MM.1S (cell line): ENCODE data around the gene BMP3.

Experiments used
- DNase-seq: peaks from one replicate; pipeline ENCODE4 v3.0.0-alpha.2; 2015
- H2AFZ ChIP-seq: fragments of 300-600 bp; sonication (generic); 2 replicates; pipeline ENCODE4 v1.6.0; 2016; ENCODE audit warnings: antibody characterized with exemption, low read length
- H3F3A ChIP-seq: fragments of 300-600 bp; sonication (generic); 2 replicates; pipeline ENCODE4 v1.6.1; 2016; ENCODE audit warnings: mild to moderate bottlenecking, antibody characterized with exemption, low read length, moderate library complexity, mixed read lengths; ENCODE audit not compliant: insufficient read depth
- H3K27ac ChIP-seq: fragments of 300-600 bp; sonication (generic); 2 replicates; pipeline ENCODE4 v1.5.1; 2016; ENCODE audit warnings: mild to moderate bottlenecking, low read length
- H3K27me3 ChIP-seq: fragments of 300-600 bp; sonication (generic); replicated peaks from 2 replicates; pipeline ENCODE4 v1.6.0; 2016; ENCODE audit warnings: low read length; ENCODE audit not compliant: insufficient read depth
- H3K36me3 ChIP-seq: fragments of 300-600 bp; sonication (generic); replicated peaks from 2 replicates; pipeline ENCODE4 v1.6.1; 2016; ENCODE audit warnings: mild to moderate bottlenecking, low read length, mixed read lengths; ENCODE audit not compliant: insufficient read depth
- H3K4me1 ChIP-seq: fragments of 300-600 bp; sonication (generic); 2 replicates; pipeline ENCODE4 v1.6.1; 2016; ENCODE audit warnings: low read length, mixed read lengths
- H3K4me2 ChIP-seq: fragments of 300-600 bp; sonication (generic); 2 replicates; pipeline ENCODE4 v1.6.0; 2016; ENCODE audit warnings: low read depth, low read length
- H3K4me3 ChIP-seq: fragments of 300-600 bp; sonication (generic); 2 replicates; pipeline ENCODE4 v1.5.1; 2016; ENCODE audit warnings: low read length, mixed read lengths
- H3K79me2 ChIP-seq: fragments of 300-600 bp; sonication (generic); 2 replicates; pipeline ENCODE4 v1.6.1; 2016; ENCODE audit warnings: mixed run types, low read length, mixed read lengths
- H3K9ac ChIP-seq: fragments of 300-600 bp; sonication (generic); 2 replicates; pipeline ENCODE4 v1.6.1; 2016; ENCODE audit warnings: low read length, mixed read lengths
- H3K9me2 ChIP-seq: fragments of 300-600 bp; sonication (generic); replicated peaks from 2 replicates; pipeline ENCODE4 v1.6.1; 2016; ENCODE audit warnings: mild to moderate bottlenecking, low read length, mixed read lengths; ENCODE audit not compliant: insufficient read depth
- H3K9me3 ChIP-seq: fragments of 300-600 bp; sonication (generic); replicated peaks from 2 replicates; pipeline ENCODE4 v1.6.1; 2016; ENCODE audit warnings: mild to moderate bottlenecking, low read length, mixed read lengths; ENCODE audit not compliant: insufficient read depth
- H4K20me1 ChIP-seq: fragments of 300-600 bp; sonication (generic); 2 replicates; pipeline ENCODE4 v1.6.1; 2016; ENCODE audit warnings: mild to moderate bottlenecking, low read length, moderate library complexity, mixed read lengths; ENCODE audit not compliant: insufficient read depth
- EZH2 ChIP-seq: fragments of 300-600 bp; sonication (generic); optimal IDR thresholded peaks from 2 replicates; pipeline ENCODE3; 2017; ENCODE audit warnings: low read depth, mild to moderate bottlenecking, antibody characterized with exemption, low read length, mixed read lengths
- EZH2phosphoT487 ChIP-seq: fragments of 300-600 bp; sonication (generic); IDR thresholded peaks from 2 replicates; pipeline ENCODE4 v1.6.1; 2018; ENCODE audit warnings: antibody characterized with exemption, low read length
- TF ChIP-seq, protein P1 (sequence below): fragments of 300-600 bp; sonication (generic); IDR thresholded peaks from 2 replicates; pipeline ENCODE4 v1.5.1; 2016; ENCODE audit warnings: antibody characterized with exemption, low read length, mixed read lengths

Gene BMP3

GRCh38 chr4:81019006-81019405 lies 11.5 kb upstream of the BMP3 start:
- Histone ChIP-seq H3K27ac (no peak overlapping the region), H3F3A (no peaks in the 10 kb centered on the region), H3K9me2 (no peaks in the 10 kb centered on the region), H3K9ac (no peak overlapping the region), H3K4me2 (no peak overlapping the region), H3K36me3 (no peaks in the 10 kb centered on the region), H3K4me1 (no peaks in the 10 kb centered on the region), H3K79me2 (no peaks in the 10 kb centered on the region), H2AFZ (no peak overlapping the region), H4K20me1 (no peaks in the 10 kb centered on the region), H3K4me3 (no peak overlapping the region), H3K27me3 (no peaks in the 10 kb centered on the region), H3K9me3 (no peaks in the 10 kb centered on the region)
- TF ChIP-seq EZH2 (no peak), EZH2phosphoT487 (no peak)
- TF ChIP-seq, protein P1, sequence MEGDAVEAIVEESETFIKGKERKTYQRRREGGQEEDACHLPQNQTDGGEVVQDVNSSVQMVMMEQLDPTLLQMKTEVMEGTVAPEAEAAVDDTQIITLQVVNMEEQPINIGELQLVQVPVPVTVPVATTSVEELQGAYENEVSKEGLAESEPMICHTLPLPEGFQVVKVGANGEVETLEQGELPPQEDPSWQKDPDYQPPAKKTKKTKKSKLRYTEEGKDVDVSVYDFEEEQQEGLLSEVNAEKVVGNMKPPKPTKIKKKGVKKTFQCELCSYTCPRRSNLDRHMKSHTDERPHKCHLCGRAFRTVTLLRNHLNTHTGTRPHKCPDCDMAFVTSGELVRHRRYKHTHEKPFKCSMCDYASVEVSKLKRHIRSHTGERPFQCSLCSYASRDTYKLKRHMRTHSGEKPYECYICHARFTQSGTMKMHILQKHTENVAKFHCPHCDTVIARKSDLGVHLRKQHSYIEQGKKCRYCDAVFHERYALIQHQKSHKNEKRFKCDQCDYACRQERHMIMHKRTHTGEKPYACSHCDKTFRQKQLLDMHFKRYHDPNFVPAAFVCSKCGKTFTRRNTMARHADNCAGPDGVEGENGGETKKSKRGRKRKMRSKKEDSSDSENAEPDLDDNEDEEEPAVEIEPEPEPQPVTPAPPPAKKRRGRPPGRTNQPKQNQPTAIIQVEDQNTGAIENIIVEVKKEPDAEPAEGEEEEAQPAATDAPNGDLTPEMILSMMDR: no peak
- no peak for DNase-seq

- no peaks in the 10 kb centered on the region for H3F3A ChIP-seq
- H3K27me3 ChIP-seq: no peaks in the 10 kb centered on the region
- H3K36me3 ChIP-seq: no peaks in the 10 kb centered on the region
- no peaks in the 10 kb centered on the region for H3K9me3 ChIP-seq
- TF ChIP-seq, protein P1: no peak
- TF ChIP-seq EZH2phosphoT487 (no peak), EZH2 (no peak)
- H3K27ac ChIP-seq: no peak overlapping the region
- H3K79me2 ChIP-seq: no peaks in the 10 kb centered on the region
- H3K9ac ChIP-seq: no peak overlapping the region
- H3K4me2 ChIP-seq: no peak overlapping the region
- no peaks in the 10 kb centered on the region for H3K4me1 ChIP-seq
- no peak overlapping the region for H2AFZ ChIP-seq
- H3K4me3 ChIP-seq: no peak overlapping the region
- no peak for DNase-seq
- H3K9me2 ChIP-seq: no peaks in the 10 kb centered on the region
- no peaks in the 10 kb centered on the region for H4K20me1 ChIP-seq
Observed at GRCh38 chr4:81021142-81021944, 9.2 kb upstream of the BMP3 start.

DNA sequence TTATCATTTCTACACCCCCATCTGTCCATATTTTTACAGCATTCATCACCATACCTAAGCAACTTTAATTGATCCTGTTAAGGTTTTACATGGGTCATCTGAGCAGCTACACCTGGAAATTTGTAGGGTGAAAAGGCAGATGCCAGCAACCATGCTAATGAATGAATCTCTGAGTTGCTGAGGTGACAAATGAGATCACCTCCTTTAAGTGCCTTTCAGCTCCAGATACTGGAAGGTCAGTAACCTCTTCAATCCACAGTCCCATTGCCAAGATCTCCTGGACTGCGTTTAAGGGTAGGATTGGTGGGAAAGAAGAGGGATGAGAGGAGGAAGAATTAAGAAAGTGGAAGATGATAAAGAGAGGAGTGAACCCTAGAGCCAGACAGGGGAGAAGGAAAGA lies 8.5 kb upstream of the BMP3 start:
- no peak overlapping the region for H2AFZ ChIP-seq
- TF ChIP-seq EZH2phosphoT487: no peak
- no peak for TF ChIP-seq EZH2
- TF ChIP-seq, protein P1: no peak
- H3K4me2 ChIP-seq: no peak overlapping the region

More for the DNA sequence above, 8.5 kb upstream of the BMP3 start:
- no peak for DNase-seq
- no peaks in the 10 kb centered on the region for H3F3A ChIP-seq
- H3K4me3 ChIP-seq: no peak overlapping the region
- no peaks in the 10 kb centered on the region for H4K20me1 ChIP-seq
- no peaks in the 10 kb centered on the region for H3K36me3 ChIP-seq
- no peaks in the 10 kb centered on the region for H3K27me3 ChIP-seq
- no peaks in the 10 kb centered on the region for H3K79me2 ChIP-seq
- no peaks in the 10 kb centered on the region for H3K9me3 ChIP-seq
- no peak overlapping the region for H3K27ac ChIP-seq
- no peak overlapping the region for H3K9ac ChIP-seq
- H3K9me2 ChIP-seq: no peaks in the 10 kb centered on the region
- H3K4me1 ChIP-seq: no peaks in the 10 kb centered on the region
